Neural cell (in vitro differentiated cells): ENCODE results near the gene RPA3.

Experiments
- EZH2 ChIP-seq: fragments of 200-600, 300-800 bp; shearing (Covaris generic), sonication (generic); IDR thresholded peaks from 2 replicates; pipeline ENCODE4 v1.6.1; 2014; ENCODE audit warnings: antibody characterized with exemption, low read length, borderline replicate concordance, mild to moderate bottlenecking; ENCODE audit not compliant: insufficient read depth, poor library complexity, severe bottlenecking
- MXI1 ChIP-seq: fragments of 450-650 bp; conservative IDR thresholded peaks from 2 replicates; pipeline ENCODE4 v1.6.1; 2014; ENCODE audit warnings: antibody characterized with exemption, mild to moderate bottlenecking; ENCODE audit not compliant: poor library complexity, severe bottlenecking
- POLR2AphosphoS5 ChIP-seq: IDR thresholded peaks from 2 replicates; pipeline ENCODE4 v1.6.1; 2012
- SMC3 ChIP-seq: fragments of 450-650 bp; conservative IDR thresholded peaks from 2 replicates; pipeline ENCODE4 v1.6.1; 2014; ENCODE audit warnings: antibody characterized with exemption, mild to moderate bottlenecking, moderate library complexity; ENCODE audit not compliant: poor library complexity
- TF ChIP-seq, protein P1 (sequence below): fragments of 450-650 bp; IDR thresholded peaks from 2 replicates; pipeline ENCODE4 v1.5.1; 2014; ENCODE audit warnings: antibody characterized with exemption, mild to moderate bottlenecking, moderate library complexity; ENCODE audit not compliant: poor library complexity, severe bottlenecking
- TF ChIP-seq, protein P2 (sequence below): IDR thresholded peaks from 2 replicates; pipeline ENCODE4 v1.6.1; 2012; ENCODE audit warnings: borderline replicate concordance

DNA sequence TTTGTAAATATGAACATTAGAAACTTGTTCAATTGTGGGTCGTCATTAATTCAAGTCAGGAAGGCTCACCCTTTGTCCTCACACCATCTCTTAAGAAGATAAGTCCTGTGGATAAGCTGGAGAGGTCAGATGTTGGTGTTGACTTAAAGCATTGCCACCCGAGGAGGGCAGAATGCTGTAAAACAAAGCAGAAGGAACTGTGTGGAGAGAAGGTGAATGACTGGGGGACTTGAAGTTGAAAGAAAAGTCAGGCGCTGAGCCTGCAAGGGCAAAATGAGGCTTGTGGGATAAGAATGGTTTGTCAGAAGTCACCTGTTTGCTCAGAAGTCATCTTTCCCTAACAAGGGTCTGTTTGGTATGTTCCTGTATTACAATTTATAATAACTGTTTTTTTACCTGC lies 9.1 kb downstream of the RPA3 start:
- TF ChIP-seq MXI1 (no peak), EZH2 (no peak), POLR2AphosphoS5 (no peak), SMC3 (no peak)
- TF ChIP-seq, protein P1, sequence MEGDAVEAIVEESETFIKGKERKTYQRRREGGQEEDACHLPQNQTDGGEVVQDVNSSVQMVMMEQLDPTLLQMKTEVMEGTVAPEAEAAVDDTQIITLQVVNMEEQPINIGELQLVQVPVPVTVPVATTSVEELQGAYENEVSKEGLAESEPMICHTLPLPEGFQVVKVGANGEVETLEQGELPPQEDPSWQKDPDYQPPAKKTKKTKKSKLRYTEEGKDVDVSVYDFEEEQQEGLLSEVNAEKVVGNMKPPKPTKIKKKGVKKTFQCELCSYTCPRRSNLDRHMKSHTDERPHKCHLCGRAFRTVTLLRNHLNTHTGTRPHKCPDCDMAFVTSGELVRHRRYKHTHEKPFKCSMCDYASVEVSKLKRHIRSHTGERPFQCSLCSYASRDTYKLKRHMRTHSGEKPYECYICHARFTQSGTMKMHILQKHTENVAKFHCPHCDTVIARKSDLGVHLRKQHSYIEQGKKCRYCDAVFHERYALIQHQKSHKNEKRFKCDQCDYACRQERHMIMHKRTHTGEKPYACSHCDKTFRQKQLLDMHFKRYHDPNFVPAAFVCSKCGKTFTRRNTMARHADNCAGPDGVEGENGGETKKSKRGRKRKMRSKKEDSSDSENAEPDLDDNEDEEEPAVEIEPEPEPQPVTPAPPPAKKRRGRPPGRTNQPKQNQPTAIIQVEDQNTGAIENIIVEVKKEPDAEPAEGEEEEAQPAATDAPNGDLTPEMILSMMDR = no peak
- TF ChIP-seq, protein P2, sequence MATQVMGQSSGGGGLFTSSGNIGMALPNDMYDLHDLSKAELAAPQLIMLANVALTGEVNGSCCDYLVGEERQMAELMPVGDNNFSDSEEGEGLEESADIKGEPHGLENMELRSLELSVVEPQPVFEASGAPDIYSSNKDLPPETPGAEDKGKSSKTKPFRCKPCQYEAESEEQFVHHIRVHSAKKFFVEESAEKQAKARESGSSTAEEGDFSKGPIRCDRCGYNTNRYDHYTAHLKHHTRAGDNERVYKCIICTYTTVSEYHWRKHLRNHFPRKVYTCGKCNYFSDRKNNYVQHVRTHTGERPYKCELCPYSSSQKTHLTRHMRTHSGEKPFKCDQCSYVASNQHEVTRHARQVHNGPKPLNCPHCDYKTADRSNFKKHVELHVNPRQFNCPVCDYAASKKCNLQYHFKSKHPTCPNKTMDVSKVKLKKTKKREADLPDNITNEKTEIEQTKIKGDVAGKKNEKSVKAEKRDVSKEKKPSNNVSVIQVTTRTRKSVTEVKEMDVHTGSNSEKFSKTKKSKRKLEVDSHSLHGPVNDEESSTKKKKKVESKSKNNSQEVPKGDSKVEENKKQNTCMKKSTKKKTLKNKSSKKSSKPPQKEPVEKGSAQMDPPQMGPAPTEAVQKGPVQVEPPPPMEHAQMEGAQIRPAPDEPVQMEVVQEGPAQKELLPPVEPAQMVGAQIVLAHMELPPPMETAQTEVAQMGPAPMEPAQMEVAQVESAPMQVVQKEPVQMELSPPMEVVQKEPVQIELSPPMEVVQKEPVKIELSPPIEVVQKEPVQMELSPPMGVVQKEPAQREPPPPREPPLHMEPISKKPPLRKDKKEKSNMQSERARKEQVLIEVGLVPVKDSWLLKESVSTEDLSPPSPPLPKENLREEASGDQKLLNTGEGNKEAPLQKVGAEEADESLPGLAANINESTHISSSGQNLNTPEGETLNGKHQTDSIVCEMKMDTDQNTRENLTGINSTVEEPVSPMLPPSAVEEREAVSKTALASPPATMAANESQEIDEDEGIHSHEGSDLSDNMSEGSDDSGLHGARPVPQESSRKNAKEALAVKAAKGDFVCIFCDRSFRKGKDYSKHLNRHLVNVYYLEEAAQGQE = no peak
